ENCODE measurements around the gene PHLDA2.

GRCh38 chr11:2885017-2885677 lies 44.1 kb downstream of the PHLDA2 start:
- TF ChIP-seq NAIF1 (CRISPR knock-in tag; IDR thresholded peaks at IDR 0.05; ENCODE audit: borderline replicate concordance) (no peak), TFE3 (CRISPR knock-in tag; IDR thresholded peaks at IDR 0.05) (no peak)

All from HepG2 (cell line).